Occipital lobe (tissue), 1 donor: ENCODE measurements around the gene OR52N1. TPM values are rescaled to one million over a fixed set of nuclear protein-coding genes. Genes with fewer than 3 reads are reported as not detected.

Experiments
- total RNA-seq: library from RNA; depleted of rRNA; stranded (reverse); fragments of >200 nt; gene quantifications from one replicate; pipeline ENCODE4 v1.2.3, GENCODE V29; 2014

Gene OR52N1
- total RNA-seq, 1 donor from 2014 or later, result not detected

Other genes starting within 250 kb of the OR52N1 start
- gene OR52H1, start 242.7 kb downstream of the OR52N1 start, total RNA-seq, result 0.47 TPM
- gene OR52B6, start 210.4 kb downstream of the OR52N1 start, total RNA-seq, result not detected
- gene TRIM6, start 194.6 kb downstream of the OR52N1 start, total RNA-seq, result 0.62 TPM
- 2.8 TPM for gene TRIM34, start 166.3 kb downstream of the OR52N1 start, total RNA-seq
- 3.9 TPM for gene TRIM5, start 106.2 kb downstream of the OR52N1 start, total RNA-seq
- 11.2 TPM for gene TRIM22, start 101.5 kb downstream of the OR52N1 start, total RNA-seq
- not detected for gene OR56B1, start 54.8 kb downstream of the OR52N1 start, total RNA-seq
- gene OR52N4, start 37.0 kb downstream of the OR52N1 start, total RNA-seq, result not detected
- gene OR52N5, start 7.9 kb downstream of the OR52N1 start, total RNA-seq, result not detected
- not detected for gene OR52N2, start 17.7 kb upstream of the OR52N1 start, total RNA-seq
- not detected for gene OR52E6, start 50.6 kb upstream of the OR52N1 start, total RNA-seq
- not detected for gene OR52E8, start 66.4 kb upstream of the OR52N1 start, total RNA-seq
- not detected for gene OR52E4, start 89.4 kb upstream of the OR52N1 start, total RNA-seq
- not detected for gene OR52E5, start 101.9 kb upstream of the OR52N1 start, total RNA-seq
- not detected for gene OR56A3, start 151.0 kb upstream of the OR52N1 start, total RNA-seq
- not detected for gene OR56A5, start 177.2 kb upstream of the OR52N1 start, total RNA-seq
- not detected for gene OR52L1, start 195.7 kb upstream of the OR52N1 start, total RNA-seq
- under 0.01 TPM for gene OR56A4, start 215.7 kb upstream of the OR52N1 start, total RNA-seq
- gene OR56A1, start 239.5 kb upstream of the OR52N1 start, total RNA-seq, result under 0.01 TPM